CD14-positive monocyte (primary cell): Measurements from ENCODE around the gene ZNF117. TPM values are rescaled to one million over a fixed set of nuclear protein-coding genes. Genes with fewer than 3 reads are reported as not detected.

Experiments
- DNase-seq, 3 donors: peaks; one replicate each; pipeline ENCODE4 v3.0.0-alpha.2; 2011 to 2022
- H2AFZ ChIP-seq: 2 replicates; pipeline ENCODE4 v1.6.0; 2012; ENCODE audit warnings: mild to moderate bottlenecking, low read depth, low read length, inconsistent platforms; ENCODE audit not compliant: insufficient read depth, poor library complexity, severe bottlenecking
- H3K27ac ChIP-seq, 2 donors: 1 replicate in 1 of 2; 2 replicates in 1 of 2; pipeline ENCODE4 v1.5.1; 2012 to 2013; ENCODE audit warnings: low read length in 2 of 2, control low read depth in 1 of 2, inconsistent platforms in 1 of 2, low read depth in 1 of 2, mild to moderate bottlenecking in 1 of 2
- H3K27me3 ChIP-seq, 2 donors: one replicate each; pipeline versions ENCODE4 v1.6.0 to v1.6.1; 2011 to 2013; ENCODE audit warnings: low read length in 2 of 2; ENCODE audit not compliant: control insufficient read depth in 2 of 2, insufficient read depth in 2 of 2
- H3K36me3 ChIP-seq, 2 donors: replicated peaks in 1 of 2; 1 replicate in 1 of 2; 2 replicates in 1 of 2; pipeline versions ENCODE4 v1.5.1 to v1.6.1; 2012 to 2013; ENCODE audit warnings: low read length in 2 of 2, control low read depth in 1 of 2, inconsistent platforms in 1 of 2, mild to moderate bottlenecking in 1 of 2; ENCODE audit not compliant: insufficient read depth in 2 of 2, control insufficient read depth in 1 of 2
- H3K4me1 ChIP-seq, 2 donors: 1 replicate in 1 of 2; 2 replicates in 1 of 2; pipeline versions ENCODE4 v1.5.1 to v1.6.1; 2012 to 2013; ENCODE audit warnings: low read length in 2 of 2, control low read depth in 1 of 2, inconsistent platforms in 1 of 2, mild to moderate bottlenecking in 1 of 2, moderate library complexity in 1 of 2; ENCODE audit not compliant: insufficient read depth in 2 of 2, control insufficient read depth in 1 of 2
- H3K4me2 ChIP-seq: replicated peaks from 2 replicates; pipeline ENCODE3; 2012; ENCODE audit warnings: low read length, moderate library complexity, mild to moderate bottlenecking; ENCODE audit not compliant: poor library complexity, severe bottlenecking; ENCODE audit errors: extremely low read depth
- H3K4me3 ChIP-seq, 3 experiments: fragments of 200-600 bp in 1 of 3; sonication (generic) in 1 of 3; replicated peaks in 1 of 3; 1 replicate in 2 of 3; 2 replicates in 1 of 3; pipeline ENCODE4 v1.5.1; 2011 to 2013; ENCODE audit warnings: low read length in 3 of 3, mild to moderate bottlenecking in 3 of 3, control low read depth in 2 of 3, low read depth in 2 of 3, inconsistent platforms in 1 of 3, moderate library complexity in 1 of 3
- H3K79me2 ChIP-seq: 2 replicates; pipeline ENCODE4 v1.6.0; 2012; ENCODE audit warnings: mild to moderate bottlenecking, control low read depth, inconsistent platforms, low read length, moderate library complexity; ENCODE audit not compliant: insufficient read depth
- H3K9ac ChIP-seq: 2 replicates; pipeline ENCODE4 v1.6.0; 2017; ENCODE audit warnings: low read length, mild to moderate bottlenecking; ENCODE audit not compliant: insufficient read depth, poor library complexity, severe bottlenecking
- H3K9me3 ChIP-seq, 2 donors: replicated peaks in 1 of 2; 1 replicate in 1 of 2; 2 replicates in 1 of 2; pipeline versions ENCODE4 v1.5.1 to v1.6.1; 2012 to 2013; ENCODE audit warnings: low read length in 2 of 2, control low read depth in 1 of 2; ENCODE audit not compliant: control insufficient read depth in 1 of 2, insufficient read depth in 1 of 2
- H4K20me1 ChIP-seq: 2 replicates; pipeline ENCODE4 v1.6.0; 2012; ENCODE audit warnings: mild to moderate bottlenecking, low read length, control low read depth, moderate library complexity; ENCODE audit not compliant: insufficient read depth
- H3K27ac Mint-ChIP-seq, 7 donors: one replicate each; pipeline ENCODE4 v1.8.0; 2020; ENCODE audit warnings: mild to moderate bottlenecking in 7 of 7, mixed read lengths in 7 of 7, moderate library complexity in 6 of 7, inconsistent platforms in 2 of 7
- H3K27me3 Mint-ChIP-seq, 3 donors: one replicate each; pipeline ENCODE4 v1.8.0; 2021 to 2022; ENCODE audit warnings: low read depth in 3 of 3, mild to moderate bottlenecking in 3 of 3, mixed read lengths in 3 of 3, moderate library complexity in 3 of 3, inconsistent platforms in 1 of 3
- H3K36me3 Mint-ChIP-seq, 2 donors: one replicate each; pipeline ENCODE4 v1.8.0; 2020; ENCODE audit warnings: mixed read lengths in 2 of 2, inconsistent platforms in 1 of 2, mild to moderate bottlenecking in 1 of 2
- H3K4me1 Mint-ChIP-seq: one replicate; pipeline ENCODE4 v1.8.0; 2020; ENCODE audit warnings: mild to moderate bottlenecking, mixed read lengths
- H3K4me3 Mint-ChIP-seq, 2 donors: one replicate each; pipeline ENCODE4 v1.8.0; 2020; ENCODE audit warnings: mild to moderate bottlenecking in 2 of 2, mixed read lengths in 2 of 2, moderate library complexity in 1 of 2
- H3K9me3 Mint-ChIP-seq, 7 donors: one replicate each; pipeline ENCODE4 v1.8.0; 2020 to 2022; ENCODE audit warnings: mixed read lengths in 7 of 7, mild to moderate bottlenecking in 6 of 7, moderate library complexity in 6 of 7, inconsistent platforms in 2 of 7
- CTCF ChIP-seq: fragments of 200-600 bp; IDR thresholded peaks from one replicate; pipeline ENCODE4 v1.8.0; 2022; ENCODE audit warnings: antibody characterized with exemption, mild to moderate bottlenecking
- WGBS: methylation state at CpG from one replicate; pipeline ENCODE4 v1.1.5; 2013; ENCODE audit warnings: missing lambda C conversion rate; ENCODE audit not compliant: insufficient coverage; 5-methylcytosine and 5-hydroxymethylcytosine counted together
- intact Hi-C, 2 donors: fragments of 100-400 bp; cut with micrococcal nuclease; formaldehyde crosslinking; loops; one replicate each; pipeline versions ENCODE4 v1.15.0 to v1.15.1; 2023
- polyA plus RNA-seq, 3 donors: library from polyadenylated mRNA; depleted of rRNA in 1 of 3; unstranded in 2 of 3; stranded (reverse) in 1 of 3; fragments of 300-500 nt in 2 of 3; fragments of >200 nt in 1 of 3; fragmentation: Illumina TruSeq in 2 of 3; gene quantifications; 1 replicate in 2 of 3; 2 replicates in 1 of 3; pipeline ENCODE4 v1.2.3, GENCODE V29; 2012 to 2021

The ZNF117 gene
- polyA plus RNA-seq, 3 donors = 0.37 to 8.7 (median 0.64) TPM

- no peak for DNase-seq
- H3K36me3 Mint-ChIP-seq = peaks cover 33 to 48% of the 10 kb centered on the region in 2 donors
- WGBS = 92% methylated on average over 6 of the region's 8 CpGs
- Histone ChIP-seq H4K20me1 (no peaks in the 10 kb centered on the region), H3K36me3 (peaks cover 6 to 47% of the 10 kb centered on the region in 2 donors), H3K27ac (peak overlapping the region in 1 of 2 donors; percentile 95), H3K9me3 (peaks cover 90 to 99% of the 10 kb centered on the region in 2 donors), H3K4me1 (peaks cover 30% of the 10 kb centered on the region in 2 donors), H2AFZ (no peak overlapping the region), H3K27me3 (no peaks in the 10 kb centered on the region), H3K79me2 (peaks cover 30% of the 10 kb centered on the region), H3K4me2 (no peak overlapping the region), H3K4me3 (peak overlapping the region in 1 of 3 experiments; percentile 57), H3K9ac (no peak overlapping the region)
- peak overlapping the region; percentile 88 to 97 (median 94) for H3K27ac Mint-ChIP-seq
- peaks cover 60 to 100% (median 96%) of the 10 kb centered on the region in 7 donors for H3K9me3 Mint-ChIP-seq
- H3K4me1 Mint-ChIP-seq = peaks cover 34% of the 10 kb centered on the region
- no peak overlapping the region for H3K4me3 Mint-ChIP-seq
- peaks cover 0 to 8% (median 0%) of the 10 kb centered on the region in 3 donors for H3K27me3 Mint-ChIP-seq
- no peak for TF ChIP-seq CTCF
- intact Hi-C loops = loop anchor here in 1 of 2 donors (5.0 kb wide), 1 partner anchor 39 kb away; no protein-coding TSS in a partner anchor
Observed at GRCh38 chr7:64997927-64998391, 7.1 kb upstream of the ZNF117 start.

- Histone ChIP-seq H2AFZ (no peak overlapping the region), H3K9ac (no peak overlapping the region), H3K4me2 (no peak overlapping the region), H3K4me3 (peak overlapping the region in 1 of 3 experiments; percentile 57), H4K20me1 (no peaks in the 10 kb centered on the region), H3K27me3 (no peaks in the 10 kb centered on the region), H3K36me3 (peaks cover 6 to 47% of the 10 kb centered on the region in 2 donors), H3K9me3 (peaks cover 92 to 99% of the 10 kb centered on the region in 2 donors), H3K27ac (peak overlapping the region in 1 of 2 donors; percentile 95), H3K79me2 (peaks cover 24% of the 10 kb centered on the region), H3K4me1 (peaks cover 30% of the 10 kb centered on the region in 2 donors)
- H3K27ac Mint-ChIP-seq = peak overlapping the region in 3 of 7 donors; percentile 37 to 65 (median 40)
- H3K36me3 Mint-ChIP-seq = peaks cover 31 to 46% of the 10 kb centered on the region in 2 donors
- no peak for DNase-seq
- H3K4me1 Mint-ChIP-seq = peaks cover 29% of the 10 kb centered on the region
- H3K4me3 Mint-ChIP-seq = no peak overlapping the region
- intact Hi-C loops = loop anchor here in 1 of 2 donors (5.0 kb wide), 1 partner anchor 40 kb away; no protein-coding TSS in a partner anchor
- H3K9me3 Mint-ChIP-seq = peaks cover 59 to 100% (median 96%) of the 10 kb centered on the region in 7 donors
- no peak for TF ChIP-seq CTCF
- 96% methylated on average over 10 of the region's 12 CpGs for WGBS
- H3K27me3 Mint-ChIP-seq = peaks cover 0 to 8% (median 0%) of the 10 kb centered on the region in 3 donors
Observed at GRCh38 chr7:64997164-64997908, 6.5 kb upstream of the ZNF117 start.
